ENCODE results near the gene EXOC4.
"Not testable (repeated sequence)": the region's sequence is repeated elsewhere in the genome, so short reads cannot be mapped to it uniquely, and the experiment has no call there.

EXOC4 gene

DNA sequence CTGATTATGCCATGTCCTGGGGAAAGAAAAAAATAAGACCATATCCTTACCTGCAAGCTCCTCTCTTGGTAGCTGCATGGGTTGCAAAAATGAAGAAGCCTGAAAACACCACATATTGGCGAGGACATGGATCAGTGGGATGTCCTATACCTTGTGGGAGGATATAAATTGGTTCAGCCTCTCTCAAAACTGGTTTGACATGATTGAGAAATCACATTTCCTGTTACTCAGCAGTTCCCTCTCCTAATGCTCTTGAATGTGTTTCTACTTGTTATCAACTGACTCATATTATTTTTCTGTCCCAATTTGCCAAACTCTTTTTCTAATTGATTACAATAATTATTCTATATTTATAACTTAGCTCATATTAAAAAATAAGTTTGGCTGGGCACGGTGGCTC is 380.2 kb downstream of the EXOC4 start:
- peak; percentile 42 for DNase-seq (ENCODE audit: low spot score)

DNA sequence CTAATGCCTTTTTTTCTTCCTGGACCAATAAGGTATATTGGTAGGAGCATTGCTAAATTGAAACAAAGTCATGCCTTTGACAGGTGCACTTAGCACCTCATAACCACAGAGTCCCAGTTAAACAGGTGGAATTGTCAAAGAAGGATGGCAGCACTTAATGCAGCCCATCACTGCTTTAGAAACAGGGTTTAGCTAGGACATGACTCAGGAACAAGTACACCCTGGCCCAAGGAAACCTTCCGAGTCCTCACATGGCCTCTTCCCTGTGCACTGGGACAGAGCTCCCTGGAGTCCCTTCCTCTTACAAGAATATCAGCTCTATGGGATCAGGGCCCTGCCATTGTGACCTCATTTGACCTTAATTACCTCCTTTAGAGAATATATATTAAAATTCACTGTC is 382.7 kb downstream of the EXOC4 start:
- DNase-seq (ENCODE audit: low spot score): no peak

DNA sequence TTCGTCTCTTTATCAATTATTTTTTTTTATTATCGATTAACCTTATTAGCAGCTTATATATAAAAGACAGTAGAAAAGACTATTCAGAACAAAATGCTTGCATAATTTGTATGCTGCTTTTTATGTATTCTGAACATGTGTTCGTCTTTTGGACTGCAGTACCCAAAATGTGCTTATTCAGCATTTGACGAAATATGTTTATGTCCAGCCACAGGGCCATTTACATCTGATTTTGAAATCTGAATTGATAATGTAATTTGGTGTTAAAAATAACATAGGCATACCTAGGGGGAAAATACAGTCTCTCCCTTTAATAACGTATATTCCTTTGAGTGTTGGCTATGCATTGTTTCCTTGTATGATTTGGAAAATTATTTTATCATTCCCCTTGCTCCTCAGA is 386.0 kb downstream of the EXOC4 start:
- no peak for DNase-seq (ENCODE audit: low spot score)

DNA sequence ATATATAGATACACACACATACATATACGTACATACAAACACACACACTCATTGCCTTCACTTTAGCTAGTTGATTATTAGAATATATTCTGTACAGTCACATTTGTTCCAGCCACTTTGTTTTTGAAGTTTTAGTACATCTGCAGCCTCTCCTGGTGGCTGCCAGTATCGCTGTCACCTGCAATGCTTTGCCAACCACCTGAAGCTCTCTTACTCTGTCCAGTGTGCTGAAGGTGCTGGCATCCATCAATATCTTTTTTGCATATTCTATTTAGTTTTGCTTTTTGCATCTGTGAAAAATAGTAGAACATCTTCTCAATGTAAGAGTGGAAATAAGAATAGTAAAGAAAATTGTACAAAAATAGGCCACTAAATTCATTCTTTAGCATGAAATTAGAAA is 388.6 kb downstream of the EXOC4 start:
- DNase-seq (ENCODE audit: low spot score): no peak

DNA sequence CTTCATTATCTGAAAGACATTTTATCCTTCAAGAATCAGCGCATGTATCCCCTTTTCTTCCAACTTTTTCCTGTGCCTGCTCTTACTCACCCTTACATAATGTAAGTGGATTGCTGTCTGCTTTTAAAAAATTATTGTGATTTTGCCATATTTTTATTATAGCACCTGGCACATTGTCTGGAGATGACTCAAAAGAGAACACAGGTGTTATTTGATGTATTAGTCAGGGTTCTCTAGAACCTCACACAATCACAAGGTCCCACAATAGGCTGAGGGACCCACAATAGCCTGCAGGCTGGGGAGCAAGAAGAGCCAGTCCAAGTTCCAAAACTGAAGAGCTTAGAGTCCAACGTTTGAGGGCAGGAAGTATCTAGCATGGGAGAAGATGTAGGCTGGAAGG is 390.0 kb downstream of the EXOC4 start:
- no peak for DNase-seq (ENCODE audit: low spot score)

DNA sequence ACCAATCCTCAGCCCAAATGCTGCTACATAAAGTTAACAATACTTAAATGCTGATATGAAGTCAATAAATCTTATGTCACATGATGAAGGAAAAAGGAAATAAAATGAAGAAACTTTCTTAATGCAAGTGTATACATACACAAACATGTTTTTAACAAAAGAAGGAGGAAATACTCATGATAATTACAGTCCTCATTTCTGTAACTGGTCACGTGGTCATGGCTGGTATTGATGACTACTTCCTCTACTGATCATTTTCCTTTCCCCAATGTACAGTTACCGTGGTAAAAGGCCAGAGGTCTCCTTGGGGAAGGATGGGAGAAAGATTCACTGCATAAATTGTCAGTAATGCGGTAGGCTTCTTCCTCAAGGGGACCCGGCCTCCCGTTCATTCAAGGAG is 390.8 kb downstream of the EXOC4 start:
- not testable (repeated sequence) for DNase-seq (ENCODE audit: low spot score)

DNA sequence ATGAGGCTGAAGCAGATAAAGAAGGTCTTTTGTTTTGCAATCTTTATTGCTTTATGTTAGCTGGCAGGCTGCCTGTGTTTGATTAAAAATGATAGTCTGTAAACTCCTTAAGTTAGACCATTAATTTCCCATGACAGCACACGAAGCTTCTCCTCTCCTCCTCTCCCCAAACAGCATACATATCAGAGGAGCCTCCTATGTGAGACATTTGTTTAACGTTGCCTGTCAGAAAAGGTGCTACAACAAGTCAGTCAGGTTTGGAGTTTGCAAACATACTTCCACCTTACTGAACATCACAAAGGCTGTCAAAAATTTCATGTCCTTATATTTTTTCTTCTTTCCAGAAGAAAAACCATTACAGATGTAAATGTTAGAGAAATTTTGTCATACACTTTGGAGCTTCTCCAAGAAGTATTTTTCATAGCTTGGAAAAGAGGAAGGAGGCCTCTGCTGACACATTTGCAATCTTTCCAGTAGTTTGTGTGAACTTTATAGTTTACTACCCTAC is 393.1 kb downstream of the EXOC4 start:
- DNase-seq (ENCODE audit: low spot score): peak; percentile 37

DNA sequence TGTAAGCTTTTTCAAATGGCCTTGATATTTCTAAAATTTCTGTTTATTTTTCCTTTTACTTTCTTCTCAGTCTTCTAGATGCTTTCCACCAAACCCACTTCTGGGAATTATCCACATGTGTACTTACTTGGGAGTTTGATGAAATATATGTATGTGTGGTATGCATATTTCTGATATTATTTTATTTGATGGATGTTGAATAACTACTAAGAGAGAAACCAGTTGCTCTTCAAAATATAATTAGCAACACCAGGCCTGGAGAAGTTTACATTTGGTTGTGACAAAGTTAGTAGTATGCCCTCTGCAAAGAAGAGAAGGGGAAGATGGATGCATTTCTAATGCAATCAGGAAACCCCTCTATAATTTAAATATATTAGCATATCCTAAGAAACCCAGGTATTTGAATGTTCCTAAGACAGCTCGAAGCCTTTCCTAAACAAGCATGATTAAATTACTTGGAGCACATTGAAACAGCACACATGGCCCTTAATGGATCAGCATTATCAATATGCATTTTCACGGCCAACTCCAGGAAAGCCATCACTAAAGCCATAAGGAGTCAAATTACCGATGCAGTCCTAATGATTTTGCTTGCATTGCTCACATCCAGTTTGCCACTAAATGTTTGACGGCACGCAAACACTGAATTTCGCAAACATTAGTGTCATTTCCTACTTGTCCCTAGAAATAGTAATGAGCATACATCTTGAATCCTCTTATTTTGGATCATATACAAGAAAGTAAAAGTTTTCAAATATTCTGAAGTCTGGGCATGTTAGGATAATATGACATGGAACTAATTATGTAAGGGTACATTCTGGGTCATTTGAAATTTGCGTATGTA is 393.8 kb downstream of the EXOC4 start:
- DNase-seq (ENCODE audit: low spot score): no peak

DNA sequence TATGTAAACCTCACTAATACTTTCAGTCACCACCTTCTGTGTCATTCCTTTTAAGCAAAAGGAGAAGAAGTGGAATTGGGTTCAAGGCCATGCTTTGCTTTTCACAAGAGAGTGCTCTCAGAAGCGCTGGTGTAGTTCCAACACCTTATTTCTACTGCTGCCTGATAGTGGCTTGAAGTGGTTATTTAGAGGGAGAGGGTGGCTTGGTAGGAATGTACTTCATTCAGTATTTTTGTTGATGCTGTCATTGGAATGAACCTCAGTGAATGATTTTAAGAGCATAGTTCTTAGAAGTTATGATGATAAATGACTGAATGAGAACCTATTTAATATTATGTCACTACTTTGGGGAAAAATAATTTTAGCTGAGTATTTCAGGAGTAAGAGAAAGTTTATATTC is 396.7 kb downstream of the EXOC4 start:
- peak; percentile 15 for DNase-seq (ENCODE audit: low spot score)

DNA sequence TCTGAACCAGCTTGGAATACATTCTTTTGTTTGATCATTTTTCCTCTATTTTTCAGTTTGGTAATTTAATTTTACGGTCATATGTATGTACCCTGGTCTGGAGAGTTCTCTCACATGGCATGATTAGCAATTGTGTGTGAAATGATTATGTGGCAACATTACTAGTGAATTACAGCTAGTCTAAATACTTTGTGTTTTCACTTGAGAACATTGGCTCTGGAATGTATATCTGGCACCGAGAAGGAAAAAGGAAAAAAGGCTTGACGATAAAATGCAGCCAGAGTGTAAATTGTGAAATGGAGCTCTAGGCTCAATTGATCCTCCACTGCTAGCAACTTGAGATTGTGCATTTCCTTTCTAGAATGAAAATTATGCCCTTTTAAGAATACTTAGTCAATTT is 397.2 kb downstream of the EXOC4 start:
- DNase-seq (ENCODE audit: low spot score): peak; percentile 16

DNA sequence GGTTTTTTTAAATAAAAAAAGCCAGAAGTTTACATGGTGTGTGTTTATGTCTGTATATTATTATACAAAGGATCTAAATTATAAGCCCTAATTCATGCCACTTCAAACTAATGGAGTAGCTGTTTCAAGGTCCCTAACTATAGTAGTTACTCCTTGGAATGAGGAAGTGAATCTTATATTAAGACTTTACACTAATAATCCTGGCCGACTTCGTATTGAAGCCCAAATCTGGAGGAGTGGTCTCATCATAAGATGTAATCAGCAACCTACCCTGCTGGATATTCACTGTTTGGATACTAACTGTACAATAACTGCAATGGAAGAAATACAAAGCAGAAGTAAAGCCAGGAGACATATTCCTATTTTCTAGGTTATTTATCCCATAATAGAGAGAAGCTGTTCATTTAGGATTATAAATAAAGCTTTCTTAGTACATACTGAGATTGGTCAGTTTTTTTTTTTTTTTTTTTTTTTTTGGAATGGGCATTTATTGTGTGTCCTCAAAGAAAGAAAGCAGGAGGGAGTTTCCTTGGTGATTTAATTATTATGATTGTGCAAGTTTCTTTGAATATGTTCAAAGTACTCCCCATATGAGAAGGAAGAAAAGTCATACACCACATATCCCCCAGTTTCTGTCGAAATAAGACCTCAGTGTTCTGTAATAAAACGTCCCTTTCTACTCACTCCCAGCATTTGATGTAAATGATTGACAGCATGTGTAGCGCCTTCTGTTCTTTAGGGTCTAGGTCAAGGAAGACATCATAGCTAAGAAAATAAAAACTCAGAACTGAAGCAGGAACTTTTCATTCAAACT is 397.8 kb downstream of the EXOC4 start:
- no peak for DNase-seq (ENCODE audit: low spot score)

DNA sequence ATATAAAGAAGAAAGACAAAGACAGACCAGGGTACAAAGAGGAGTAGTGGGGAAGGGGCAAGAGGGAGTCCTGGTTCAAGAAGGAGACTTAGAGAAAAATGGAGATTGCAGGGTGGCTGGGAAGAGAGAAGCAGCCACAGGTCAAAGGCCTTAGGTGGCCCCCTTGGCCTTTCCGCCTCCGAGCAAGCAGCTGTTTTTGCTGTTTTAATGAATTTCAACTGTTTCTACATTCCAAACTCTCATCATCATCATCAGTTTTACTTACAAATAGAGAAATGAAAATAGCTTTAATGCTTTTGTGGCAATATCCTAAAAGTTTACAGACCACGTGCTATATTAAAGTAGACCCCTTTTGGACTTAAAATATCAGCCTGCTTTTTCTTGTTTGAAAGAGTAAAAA is 399.7 kb downstream of the EXOC4 start:
- DNase-seq (ENCODE audit: low spot score): no peak

DNA sequence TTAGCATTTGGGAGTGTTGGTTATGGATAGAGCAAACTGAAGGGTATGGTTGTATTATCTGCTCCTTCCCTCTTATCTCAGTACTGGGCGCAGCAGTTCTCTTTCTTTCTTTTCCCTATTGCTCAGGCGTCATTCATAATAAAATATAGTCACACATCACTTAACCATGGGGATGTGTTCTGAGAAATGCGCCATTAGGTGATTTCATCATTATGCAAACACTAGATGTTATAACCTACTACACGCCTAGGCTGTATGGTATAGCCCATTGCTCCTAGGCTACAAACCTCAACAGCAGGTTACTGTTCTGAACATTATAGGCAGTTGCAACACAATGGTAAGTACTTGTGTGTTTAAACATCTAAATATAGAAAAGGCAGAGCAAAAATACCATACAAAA is 401.7 kb downstream of the EXOC4 start:
- DNase-seq (ENCODE audit: low spot score): no peak

DNA sequence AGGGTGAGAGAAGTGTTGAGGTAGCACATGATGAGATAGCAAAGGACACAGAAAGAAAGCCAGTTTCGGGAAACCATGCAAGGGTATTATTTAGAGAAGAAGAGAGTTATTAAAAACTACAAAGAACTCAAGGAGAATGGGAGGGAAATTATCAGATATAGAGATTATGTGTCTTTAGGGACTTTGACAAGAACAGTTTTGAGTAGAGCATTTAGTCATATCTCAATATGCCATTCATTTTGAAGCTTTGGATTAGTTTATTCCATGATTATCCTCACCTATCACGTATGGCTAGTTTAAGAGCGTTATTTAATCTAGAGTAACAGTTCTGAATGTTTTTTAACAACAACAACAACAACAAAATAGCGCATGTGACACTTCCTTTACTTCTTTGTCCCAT is 409.4 kb downstream of the EXOC4 start:
- no peak for DNase-seq (ENCODE audit: low spot score)

DNA sequence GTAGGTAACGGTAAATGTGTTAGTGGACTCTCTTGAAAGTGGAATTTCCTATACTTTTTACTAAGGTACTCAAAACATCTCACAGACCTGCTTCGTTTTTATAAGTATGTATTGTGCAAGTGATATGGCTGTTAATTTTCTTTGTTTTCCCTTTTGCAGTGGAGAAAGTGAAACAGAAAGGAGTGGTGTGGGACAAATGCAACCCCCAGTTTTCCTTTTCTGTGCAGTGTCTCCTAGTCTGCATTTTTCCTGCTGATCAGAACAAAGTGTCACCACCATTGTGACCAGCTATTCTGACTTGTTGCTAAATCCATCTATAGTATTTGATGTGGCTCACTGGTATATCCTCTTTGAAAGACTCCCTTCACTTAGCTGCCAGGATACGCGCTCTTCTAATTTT is 410.0 kb downstream of the EXOC4 start:
- DNase-seq (ENCODE audit: low spot score): no peak

DNA sequence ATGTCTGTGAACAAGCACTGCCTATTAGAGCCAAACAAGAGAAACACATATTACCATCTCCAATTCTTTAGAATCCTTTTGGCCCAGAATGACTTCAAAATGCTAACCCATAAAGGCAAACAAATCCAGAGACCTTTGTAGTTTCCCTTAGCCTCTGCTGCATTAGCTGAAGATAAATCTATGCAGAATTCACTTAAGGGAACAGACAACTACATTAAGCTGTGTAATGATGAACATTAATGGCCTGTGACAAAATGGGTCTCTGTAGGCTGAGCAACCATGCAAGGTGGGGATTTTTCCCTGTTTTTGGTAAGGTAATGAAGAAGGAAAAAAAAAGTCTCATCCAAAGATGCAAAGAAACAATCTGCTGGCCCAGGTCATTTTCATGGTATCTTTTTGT is 411.6 kb downstream of the EXOC4 start:
- DNase-seq (ENCODE audit: low spot score): no peak

DNA sequence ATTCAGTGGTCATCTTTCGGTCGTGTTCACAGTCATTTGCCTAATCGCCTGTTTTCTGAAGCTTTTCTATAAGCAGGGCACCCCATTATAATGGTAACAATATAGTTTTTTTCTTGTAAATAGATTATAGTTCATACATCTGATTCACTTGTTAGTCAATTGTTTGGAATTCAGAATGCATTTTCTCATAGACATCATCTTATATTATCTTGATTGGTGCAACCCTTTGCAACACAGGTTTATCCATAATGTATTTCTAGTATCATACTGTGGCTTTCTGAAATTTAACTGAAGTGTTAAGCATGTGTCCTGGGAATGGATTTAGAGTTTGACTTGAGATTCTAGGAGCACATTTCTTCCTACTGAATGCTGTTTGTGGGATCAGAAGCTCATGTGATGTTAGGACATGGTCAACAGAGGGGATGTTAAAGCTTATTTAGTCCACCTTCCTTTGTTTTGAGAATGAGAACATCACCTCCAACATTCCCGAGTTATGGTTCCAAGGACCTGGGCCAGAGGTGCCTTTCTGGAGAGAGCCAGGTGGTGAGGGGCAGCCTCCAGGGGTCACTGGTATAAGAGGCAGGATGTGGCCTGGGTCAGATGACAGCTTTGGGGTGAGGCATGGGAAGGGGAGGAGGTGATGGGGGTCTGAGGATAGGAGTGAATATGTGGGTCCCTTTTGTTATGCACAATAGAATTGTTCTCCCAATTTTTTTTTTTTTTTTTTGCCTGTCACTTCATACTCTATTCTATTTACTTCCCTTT is 415.6 kb downstream of the EXOC4 start:
- DNase-seq (ENCODE audit: low spot score): no peak

DNA sequence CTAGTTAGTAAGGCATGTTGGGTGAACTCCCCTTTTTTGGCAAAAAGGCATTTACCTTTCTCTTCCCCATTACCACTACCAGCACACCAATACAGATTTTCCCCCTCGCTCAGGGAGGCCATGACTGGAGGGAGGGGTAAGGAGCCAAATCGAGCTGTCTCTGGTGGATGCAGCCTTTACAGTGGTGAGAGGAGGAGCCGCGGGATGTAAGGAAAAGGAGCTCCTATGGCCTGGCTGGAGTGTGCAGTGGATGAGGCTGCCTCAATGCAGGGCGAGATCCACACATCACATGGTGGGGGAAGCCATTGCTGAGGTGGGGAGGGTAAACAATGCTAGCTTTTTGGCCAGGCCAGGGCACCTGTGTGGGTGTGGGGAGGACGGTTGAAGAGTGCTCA is 416.2 kb downstream of the EXOC4 start:
- no peak for DNase-seq (ENCODE audit: low spot score)

DNA sequence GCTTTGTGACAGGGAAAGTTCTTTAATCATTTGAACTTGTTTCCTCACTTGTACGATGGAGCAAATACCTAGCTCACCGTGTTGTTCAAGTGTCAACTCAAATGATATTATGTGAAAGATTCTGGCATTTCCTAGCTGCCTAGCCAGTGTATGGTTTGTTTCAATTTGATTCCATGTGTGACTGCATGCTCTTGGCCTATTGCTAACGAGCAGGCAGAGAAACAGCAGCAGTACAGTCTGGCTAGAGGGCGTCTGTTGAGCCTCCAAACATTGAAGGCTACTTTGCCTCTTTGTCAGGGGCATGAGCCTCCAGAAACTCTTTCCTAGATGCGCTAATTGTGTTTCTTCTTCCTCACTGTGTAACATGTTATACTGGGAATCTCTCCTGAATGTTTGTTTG is 417.4 kb downstream of the EXOC4 start:
- DNase-seq (ENCODE audit: low spot score): no peak

DNA sequence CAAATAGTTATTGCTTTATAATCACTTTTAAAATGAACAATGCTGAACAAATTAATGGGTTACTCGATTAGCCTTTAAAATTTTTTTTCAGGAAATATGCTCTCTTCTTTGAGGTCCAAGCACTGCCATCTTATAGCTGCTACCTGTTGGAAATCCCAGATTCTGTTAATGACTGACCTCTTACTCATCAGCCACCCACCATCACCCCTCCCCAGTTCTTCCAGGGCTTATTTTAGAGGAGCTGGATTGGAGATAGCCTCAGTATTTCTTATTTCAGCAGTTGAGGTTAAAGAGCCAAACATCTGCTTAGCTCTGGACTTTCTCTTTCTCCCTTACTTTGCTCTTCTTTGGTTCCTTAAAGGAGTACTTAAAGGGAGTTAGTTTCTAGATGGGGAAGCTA is 420.0 kb downstream of the EXOC4 start:
- DNase-seq (ENCODE audit: low spot score): no peak

DNA sequence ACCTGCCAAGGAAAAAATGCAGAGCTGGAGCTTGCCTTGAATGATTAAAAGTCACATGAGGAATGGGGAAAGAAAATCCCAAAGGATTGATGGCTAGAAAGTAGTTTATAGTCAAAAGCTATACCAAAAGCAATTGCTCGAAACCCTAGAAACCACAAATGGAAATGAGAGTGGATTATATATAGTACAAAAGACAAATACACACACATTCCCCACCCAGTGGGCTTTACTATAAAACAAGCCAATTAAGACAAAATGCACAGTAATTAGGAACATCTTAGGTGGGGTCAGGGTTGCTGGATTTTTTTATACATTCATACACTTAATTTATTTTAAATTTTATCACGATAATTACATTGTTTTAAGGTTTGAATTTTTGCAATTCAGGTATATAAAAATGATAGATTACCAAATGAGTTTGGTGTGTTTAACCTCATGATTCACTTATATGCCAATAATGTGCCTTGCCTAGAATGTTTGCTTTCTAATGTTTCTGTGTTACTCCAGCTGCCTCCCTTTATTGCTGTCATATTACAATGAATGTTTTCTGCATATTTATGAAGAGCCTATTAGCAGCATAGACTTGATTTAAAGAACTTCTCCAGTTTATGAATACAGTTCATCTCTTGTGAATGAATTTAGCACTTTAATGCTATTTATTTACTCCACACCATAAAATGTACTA is 421.3 kb downstream of the EXOC4 start:
- no peak for DNase-seq (ENCODE audit: low spot score)
